Measurements from ENCODE around the gene SLC38A4.

SLC38A4 gene

GRCh38 chr12:46872135-46872534 is 46.3 kb upstream of the SLC38A4 start:
- H3K4me3 ChIP-seq (ENCODE audit: low read length in 2 of 2), result no peak overlapping the region

GRCh38 chr12:46865311-46865710 is 39.5 kb upstream of the SLC38A4 start:
- H3K4me2 ChIP-seq (ENCODE audit: insufficient read depth, low read length, poor library complexity, severe bottlenecking), result no peak overlapping the region
- H2BK5ac ChIP-seq (ENCODE audit: low read length), result no peak overlapping the region
- H2AFZ ChIP-seq (ENCODE audit: low read length), result no peak overlapping the region
- no peak overlapping the region for H3K4ac ChIP-seq (ENCODE audit: low read length)
- no peak overlapping the region for H2BK15ac ChIP-seq (ENCODE audit: low read length)
- no peak overlapping the region for H4K91ac ChIP-seq (ENCODE audit: low read depth, low read length, poor library complexity)
- no peak overlapping the region for H3K4me3 ChIP-seq (ENCODE audit: low read length in 2 of 2)
- no peak overlapping the region for H2BK120ac ChIP-seq (ENCODE audit: low read depth, low read length)
- no peak overlapping the region for H3K18ac ChIP-seq (ENCODE audit: low read length)
- no peaks in the 10 kb centered on the region for H3K4me1 ChIP-seq (ENCODE audit: control insufficient read depth in 2 of 2, insufficient read depth in 1 of 2, low read depth in 1 of 2, low read length in 2 of 2)
- DNase-seq (ENCODE audit: low spot score), result no peak
- no peaks in the 10 kb centered on the region for H3K36me3 ChIP-seq (replicated peaks in 1 of 2; ENCODE audit: control insufficient read depth in 2 of 2, insufficient read depth in 2 of 2, low read length in 2 of 2)
- H3K27me3 ChIP-seq (ENCODE audit: control insufficient read depth in 3 of 3, insufficient read depth in 3 of 3, low read depth in 1 of 3, low read length in 3 of 3), result no peaks in the 10 kb centered on the region
- H3K79me1 ChIP-seq (ENCODE audit: low read depth, low read length), result no peaks in the 10 kb centered on the region
- no peak overlapping the region for H4K8ac ChIP-seq (ENCODE audit: low read depth, low read length)
- no peak overlapping the region for H2BK12ac ChIP-seq (ENCODE audit: low read length)
- H2AK5ac ChIP-seq (ENCODE audit: low read depth, low read length), result no peak overlapping the region
- no peak overlapping the region for H3K9ac ChIP-seq (ENCODE audit: low read depth, low read length, poor library complexity)
- no peak overlapping the region for H3K23ac ChIP-seq (ENCODE audit: low read depth, low read length, poor library complexity)
- H3K9me3 ChIP-seq (replicated peaks in 1 of 2; ENCODE audit: control insufficient read depth in 2 of 2, insufficient read depth in 1 of 2, low read depth in 1 of 2, low read length in 2 of 2), result no peaks in the 10 kb centered on the region
- no peak overlapping the region for H3K27ac ChIP-seq (replicated peaks; ENCODE audit: low read length)
- H3K14ac ChIP-seq (ENCODE audit: low read length), result no peak overlapping the region

More at GRCh38 chr12:46872135-46872534, 46.3 kb upstream of the SLC38A4 start:
- no peak overlapping the region for H3K14ac ChIP-seq (ENCODE audit: low read length)
- H3K9ac ChIP-seq (ENCODE audit: low read depth, low read length, poor library complexity), result no peak overlapping the region
- no peak overlapping the region for H2BK12ac ChIP-seq (ENCODE audit: low read length)
- H3K4me1 ChIP-seq (ENCODE audit: control insufficient read depth in 2 of 2, insufficient read depth in 1 of 2, low read depth in 1 of 2, low read length in 2 of 2), result peaks cover 0 to 3% of the 10 kb centered on the region in 2 donors
- H2BK5ac ChIP-seq (ENCODE audit: low read length), result no peak overlapping the region
- no peak overlapping the region for H3K27ac ChIP-seq (replicated peaks; ENCODE audit: low read length)
- no peak overlapping the region for H4K91ac ChIP-seq (ENCODE audit: low read depth, low read length, poor library complexity)
- no peaks in the 10 kb centered on the region for H3K27me3 ChIP-seq (ENCODE audit: control insufficient read depth in 3 of 3, insufficient read depth in 3 of 3, low read depth in 1 of 3, low read length in 3 of 3)
- no peak overlapping the region for H2AK5ac ChIP-seq (ENCODE audit: low read depth, low read length)
- H3K9me3 ChIP-seq (replicated peaks in 1 of 2; ENCODE audit: control insufficient read depth in 2 of 2, insufficient read depth in 1 of 2, low read depth in 1 of 2, low read length in 2 of 2), result peaks cover 0 to 3% of the 10 kb centered on the region in 2 donors
- no peak overlapping the region for H4K8ac ChIP-seq (ENCODE audit: low read depth, low read length)
- H2BK120ac ChIP-seq (ENCODE audit: low read depth, low read length), result no peak overlapping the region
- no peak overlapping the region for H3K23ac ChIP-seq (ENCODE audit: low read depth, low read length, poor library complexity)
- no peak overlapping the region for H3K4me2 ChIP-seq (ENCODE audit: insufficient read depth, low read length, poor library complexity, severe bottlenecking)
- no peak for DNase-seq (ENCODE audit: low spot score)
- no peaks in the 10 kb centered on the region for H3K36me3 ChIP-seq (replicated peaks in 1 of 2; ENCODE audit: control insufficient read depth in 2 of 2, insufficient read depth in 2 of 2, low read length in 2 of 2)
- H2BK15ac ChIP-seq (ENCODE audit: low read length), result no peak overlapping the region
- no peak overlapping the region for H3K4ac ChIP-seq (ENCODE audit: low read length)
- H3K79me1 ChIP-seq (ENCODE audit: low read depth, low read length), result no peaks in the 10 kb centered on the region
- H3K18ac ChIP-seq (ENCODE audit: low read length), result no peak overlapping the region
- no peak overlapping the region for H2AFZ ChIP-seq (ENCODE audit: low read length)
- WGBS, 2 donors (ENCODE audit: extremely low coverage in 2 of 2, insufficient read length in 2 of 2, insufficient replicate concordance in 1 of 2), result no CpG with 5 or more reads among the region's 4 CpGs

- H3K4me3 ChIP-seq (ENCODE audit: low read length in 2 of 2), result no peak overlapping the region
- H3K4me1 ChIP-seq (ENCODE audit: control insufficient read depth in 2 of 2, insufficient read depth in 1 of 2, low read depth in 1 of 2, low read length in 2 of 2), result no peaks in the 10 kb centered on the region
- H3K27me3 ChIP-seq (ENCODE audit: control insufficient read depth in 3 of 3, insufficient read depth in 3 of 3, low read depth in 1 of 3, low read length in 3 of 3), result no peaks in the 10 kb centered on the region
- peaks cover 2 to 3% of the 10 kb centered on the region in 2 donors for H3K9me3 ChIP-seq (replicated peaks in 1 of 2; ENCODE audit: control insufficient read depth in 2 of 2, insufficient read depth in 1 of 2, low read depth in 1 of 2, low read length in 2 of 2)
- no peak overlapping the region for H2BK15ac ChIP-seq (ENCODE audit: low read length)
- no peak overlapping the region for H4K91ac ChIP-seq (ENCODE audit: low read depth, low read length, poor library complexity)
- no peak for DNase-seq (ENCODE audit: low spot score)
- H2BK120ac ChIP-seq (ENCODE audit: low read depth, low read length), result no peak overlapping the region
- no peak overlapping the region for H3K23ac ChIP-seq (ENCODE audit: low read depth, low read length, poor library complexity)
- H2BK5ac ChIP-seq (ENCODE audit: low read length), result no peak overlapping the region
- no peak overlapping the region for H2AK5ac ChIP-seq (ENCODE audit: low read depth, low read length)
- no peak overlapping the region for H4K8ac ChIP-seq (ENCODE audit: low read depth, low read length)
- no CpG with 5 or more reads among the region's 4 CpGs for WGBS, 2 donors (ENCODE audit: extremely low coverage in 2 of 2, insufficient read length in 2 of 2, insufficient replicate concordance in 1 of 2)
- no peak overlapping the region for H2BK12ac ChIP-seq (ENCODE audit: low read length)
- no peak overlapping the region for H3K27ac ChIP-seq (replicated peaks; ENCODE audit: low read length)
- H3K14ac ChIP-seq (ENCODE audit: low read length), result no peak overlapping the region
- no peak overlapping the region for H3K4ac ChIP-seq (ENCODE audit: low read length)
- no peaks in the 10 kb centered on the region for H3K36me3 ChIP-seq (replicated peaks in 1 of 2; ENCODE audit: control insufficient read depth in 2 of 2, insufficient read depth in 2 of 2, low read length in 2 of 2)
- H3K9ac ChIP-seq (ENCODE audit: low read depth, low read length, poor library complexity), result no peak overlapping the region
- H3K18ac ChIP-seq (ENCODE audit: low read length), result no peak overlapping the region
- H2AFZ ChIP-seq (ENCODE audit: low read length), result no peak overlapping the region
- no peak overlapping the region for H3K4me2 ChIP-seq (ENCODE audit: insufficient read depth, low read length, poor library complexity, severe bottlenecking)
- H3K79me1 ChIP-seq (ENCODE audit: low read depth, low read length), result no peaks in the 10 kb centered on the region
These were observed 32.6 kb upstream of the SLC38A4 start for GRCh38 chr12:46858368-46858767.

GRCh38 chr12:46857486-46857885 is 31.7 kb upstream of the SLC38A4 start:
- Histone ChIP-seq H3K18ac (ENCODE audit: low read length) (no peak overlapping the region), H3K4me3 (ENCODE audit: low read length in 2 of 2) (no peak overlapping the region), H2BK12ac (ENCODE audit: low read length) (no peak overlapping the region), H2AFZ (ENCODE audit: low read length) (no peak overlapping the region), H2BK5ac (ENCODE audit: low read length) (no peak overlapping the region), H2BK120ac (ENCODE audit: low read depth, low read length) (no peak overlapping the region), H3K27ac (replicated peaks; ENCODE audit: low read length) (no peak overlapping the region), H3K14ac (ENCODE audit: low read length) (no peak overlapping the region), H4K91ac (ENCODE audit: low read depth, low read length, poor library complexity) (no peak overlapping the region), H3K36me3 (replicated peaks in 1 of 2; ENCODE audit: control insufficient read depth in 2 of 2, insufficient read depth in 2 of 2, low read length in 2 of 2) (no peaks in the 10 kb centered on the region), H4K8ac (ENCODE audit: low read depth, low read length) (no peak overlapping the region), H3K23ac (ENCODE audit: low read depth, low read length, poor library complexity) (no peak overlapping the region), H3K9ac (ENCODE audit: low read depth, low read length, poor library complexity) (no peak overlapping the region), H2BK15ac (ENCODE audit: low read length) (no peak overlapping the region), H3K4me2 (ENCODE audit: insufficient read depth, low read length, poor library complexity, severe bottlenecking) (no peak overlapping the region), H2AK5ac (ENCODE audit: low read depth, low read length) (no peak overlapping the region), H3K9me3 (replicated peaks in 1 of 2; ENCODE audit: control insufficient read depth in 2 of 2, insufficient read depth in 1 of 2, low read depth in 1 of 2, low read length in 2 of 2) (peaks cover 2 to 3% of the 10 kb centered on the region in 2 donors), H3K27me3 (ENCODE audit: control insufficient read depth in 3 of 3, insufficient read depth in 3 of 3, low read depth in 1 of 3, low read length in 3 of 3) (no peaks in the 10 kb centered on the region), H3K4me1 (ENCODE audit: control insufficient read depth in 2 of 2, insufficient read depth in 1 of 2, low read depth in 1 of 2, low read length in 2 of 2) (no peaks in the 10 kb centered on the region), H3K4ac (ENCODE audit: low read length) (no peak overlapping the region), H3K79me1 (ENCODE audit: low read depth, low read length) (no peaks in the 10 kb centered on the region)
- no peak for DNase-seq (ENCODE audit: low spot score)
